Measurements from ENCODE around the gene TAF11. TPM values are rescaled to one million over a fixed set of nuclear protein-coding genes. Genes with fewer than 3 reads are reported as not detected.

Gene TAF11
- total and polyA plus RNA-seq, 2 donors (not counting 3 experiments of a cell fraction or from before 2014, with no cell fraction given) = 30.7 to 37.1 TPM

GRCh38 chr6:34908194-34908593 lies 20.4 kb upstream of the TAF11 start:
- ChIA-PET CTCF (no interaction called here), POLR2A (no interaction called here)
- H3K9me1 ChIP-seq (replicated peaks; ENCODE audit: control insufficient read depth, extremely low read depth, insufficient read depth, low read length) = no peaks in the 10 kb centered on the region
- no peak overlapping the region for H3K4me2 ChIP-seq (ENCODE audit: insufficient read depth, low read length)
- H3K4me1 ChIP-seq (ENCODE audit: control insufficient read depth, extremely low read depth, insufficient read depth, low read length) = peaks cover 11% of the 10 kb centered on the region
- H3K9me3 ChIP-seq (replicated peaks; ENCODE audit: control insufficient read depth, insufficient read depth, low read length) = no peaks in the 10 kb centered on the region
- dilution Hi-C loops (cut with MboI; ENCODE audit: extremely low pct_ligation_motif_present, low sequenced_read_pairs) = no loop called here
- no peak overlapping the region for H2AFZ ChIP-seq (ENCODE audit: low read depth, low read length)
- no TSS peak for BruUV-seq (replicated peaks)
- no peak overlapping the region for H3K4me3 ChIP-seq (replicated peaks in 1 of 3; ENCODE audit: insufficient read depth in 1 of 3, low read depth in 1 of 3, low read length in 3 of 3)
- intact Hi-C loops (cut with micrococcal nuclease) = no loop called here
- FAIRE-seq (no peak), DNase-seq (ENCODE audit: low read depth, low spot score) (no peak)
- no peak overlapping the region for H3K9ac ChIP-seq (replicated peaks; ENCODE audit: extremely low read depth, insufficient read depth, low read length)
- H3K36me3 ChIP-seq (ENCODE audit: control insufficient read depth in 2 of 2, extremely low read depth in 1 of 2, insufficient read depth in 2 of 2, low read length in 2 of 2) = no peaks in the 10 kb centered on the region
- H4K20me1 ChIP-seq (replicated peaks; ENCODE audit: control insufficient read depth, extremely low read depth, insufficient read depth, low read length) = no peaks in the 10 kb centered on the region
- TF ChIP-seq POLR2AphosphoS5 (IDR thresholded peaks at IDR 0.05; ENCODE audit: insufficient read depth, low read depth, low read length) = no peak
- no peak for TF ChIP-seq FOS (IDR thresholded peaks at IDR 0.05; ENCODE audit: borderline replicate concordance, insufficient read depth, low read length)
- no peak for TF ChIP-seq MYC (IDR thresholded peaks at IDR 0.05; ENCODE audit: low read depth, low read length)
- no peak overlapping the region for H3K27ac ChIP-seq (ENCODE audit: insufficient read depth, low read depth, low read length)
- H3K79me2 ChIP-seq (ENCODE audit: control insufficient read depth, insufficient read depth, low read length) = peaks cover under 1% of the 10 kb centered on the region
- no peaks in the 10 kb centered on the region for H3K27me3 ChIP-seq (ENCODE audit: control insufficient read depth in 2 of 2, insufficient read depth in 2 of 2, low read length in 2 of 2)

GRCh38 chr6:34906826-34907225 lies 19.0 kb upstream of the TAF11 start:
- dilution Hi-C loops (cut with MboI; ENCODE audit: extremely low pct_ligation_motif_present, low sequenced_read_pairs) = no loop called here
- no peak overlapping the region for H2AFZ ChIP-seq (ENCODE audit: low read depth, low read length)
- H4K20me1 ChIP-seq (replicated peaks; ENCODE audit: control insufficient read depth, extremely low read depth, insufficient read depth, low read length) = no peaks in the 10 kb centered on the region
- intact Hi-C loops (cut with micrococcal nuclease) = no loop called here
- ChIA-PET CTCF (no interaction called here), POLR2A (no interaction called here)
- FAIRE-seq = no peak
- no peaks in the 10 kb centered on the region for H3K36me3 ChIP-seq (ENCODE audit: control insufficient read depth in 2 of 2, extremely low read depth in 1 of 2, insufficient read depth in 2 of 2, low read length in 2 of 2)
- no TSS peak for BruUV-seq (replicated peaks)
- H3K9me1 ChIP-seq (replicated peaks; ENCODE audit: control insufficient read depth, extremely low read depth, insufficient read depth, low read length) = no peaks in the 10 kb centered on the region
- no peaks in the 10 kb centered on the region for H3K4me1 ChIP-seq (ENCODE audit: control insufficient read depth, extremely low read depth, insufficient read depth, low read length)
- no peak overlapping the region for H3K27ac ChIP-seq (ENCODE audit: insufficient read depth, low read depth, low read length)
- no peak overlapping the region for H3K4me2 ChIP-seq (ENCODE audit: insufficient read depth, low read length)
- TF ChIP-seq, protein P1, sequence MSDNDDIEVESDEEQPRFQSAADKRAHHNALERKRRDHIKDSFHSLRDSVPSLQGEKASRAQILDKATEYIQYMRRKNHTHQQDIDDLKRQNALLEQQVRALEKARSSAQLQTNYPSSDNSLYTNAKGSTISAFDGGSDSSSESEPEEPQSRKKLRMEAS (IDR thresholded peaks at IDR 0.05; ENCODE audit: insufficient read depth, insufficient read length) = no peak
- TF ChIP-seq POLR2A (IDR thresholded peaks at IDR 0.05; ENCODE audit: low read depth, low read length) (no peak), GATA2 (IDR thresholded peaks at IDR 0.05; ENCODE audit: insufficient read depth, insufficient read length, low read depth, low read length) (no peak), CTCF (IDR thresholded peaks at IDR 0.05; ENCODE audit: extremely low read depth in 1 of 2, insufficient read depth in 1 of 2, low read depth in 1 of 2, low read length in 2 of 2) (no peak), FOS (IDR thresholded peaks at IDR 0.05; ENCODE audit: borderline replicate concordance, insufficient read depth, low read length) (no peak), POLR2AphosphoS5 (IDR thresholded peaks at IDR 0.05; ENCODE audit: insufficient read depth, low read depth, low read length) (no peak), MYC (IDR thresholded peaks at IDR 0.05; ENCODE audit: low read depth, low read length) (no peak), EZH2 (IDR thresholded peaks at IDR 0.05; ENCODE audit: borderline replicate concordance, low read depth, low read length, severe bottlenecking) (no peak), JUN (IDR thresholded peaks at IDR 0.05; ENCODE audit: borderline replicate concordance, insufficient read depth, insufficient read length, low read depth) (no peak)
- no peaks in the 10 kb centered on the region for H3K79me2 ChIP-seq (ENCODE audit: control insufficient read depth, insufficient read depth, low read length)
- no peak overlapping the region for H3K4me3 ChIP-seq (replicated peaks in 1 of 3; ENCODE audit: insufficient read depth in 1 of 3, low read depth in 1 of 3, low read length in 3 of 3)
- DNase-seq (ENCODE audit: low read depth, low spot score) = no peak
- no peaks in the 10 kb centered on the region for H3K27me3 ChIP-seq (ENCODE audit: control insufficient read depth in 2 of 2, insufficient read depth in 2 of 2, low read length in 2 of 2)
- no peaks in the 10 kb centered on the region for H3K9me3 ChIP-seq (replicated peaks; ENCODE audit: control insufficient read depth, insufficient read depth, low read length)
- no peak overlapping the region for H3K9ac ChIP-seq (replicated peaks; ENCODE audit: extremely low read depth, insufficient read depth, low read length)

Data from endothelial cell of umbilical vein (primary cell).